K562 (cell line): ENCODE measurements around the gene FHDC1. TPM values are rescaled to one million over a fixed set of nuclear protein-coding genes. Genes with fewer than 3 reads are reported as not detected.

Source experiments
- ATAC-seq: fragments of 200-7000 bp; cut with Tn5 transposase; 3 replicates; pipeline ENCODE4 v1.9.1; 2020; ENCODE audit warnings: moderate library complexity
- BruUV-seq: library from RNA; stranded (reverse); fragments of 400-500 nt; replicated peaks from 2 replicates; lab custom pipeline; 2021; lab: Mats Ljungman, UMichigan
- CTCF ChIA-PET: fragments of 300-600 bp; formaldehyde crosslinking; extraction: SDS; loops from one replicate; lab custom pipeline; 2021; ENCODE audit warnings: low intra/inter-chr PET ratio; lab: Yijun Ruan, JAX
- POLR2A ChIA-PET: fragments of 300-600, 350-650 bp; sonication (Branson Sonifier 250); formaldehyde crosslinking; extraction: SDS; loops from one replicate; lab custom pipeline; 2021; ENCODE audit warnings: antibody characterized with exemption, inconsistent platforms; lab: Yijun Ruan, JAX
- DNase-seq, 4 experiments: peaks; one replicate each; pipeline versions ENCODE4 v3.0.0 to v3.0.0-alpha.2; 2011 to 2018; ENCODE audit warnings: low spot score in 3 of 4, mixed read lengths in 3 of 4; ENCODE audit errors: extremely low read depth in 1 of 4
- FAIRE-seq: peaks from 2 replicates; lab custom pipeline; 2011; peaks lifted over from hg19 to GRCh38; lab: Jason Lieb, UNC
- H2AFZ ChIP-seq: 2 replicates; pipeline ENCODE4 v1.6.0; 2011; ENCODE audit warnings: low read depth, low read length, control low read depth, inconsistent platforms
- H3K27ac ChIP-seq: fragments of 200-600 bp; 3 replicates; pipeline ENCODE4 v1.8.0; 2011; ENCODE audit warnings: low read depth, mild to moderate bottlenecking, control low read depth, inconsistent platforms, low read length, moderate library complexity, mixed read lengths; ENCODE audit errors: extremely low read depth
- H3K27me3 ChIP-seq, 2 experiments: fragments of 300-600 bp in 1 of 2; 2 replicates in 1 of 2; 3 replicates in 1 of 2; pipeline versions ENCODE4 v1.6.0 to v1.8.0; 2011; ENCODE audit warnings: inconsistent platforms in 2 of 2, low read length in 2 of 2, mild to moderate bottlenecking in 1 of 2, mixed read lengths in 1 of 2, moderate library complexity in 1 of 2; ENCODE audit not compliant: control insufficient read depth in 2 of 2, insufficient read depth in 2 of 2
- H3K36me3 ChIP-seq: fragments of 300-600 bp; 3 replicates; pipeline ENCODE4 v1.8.0; 2011; ENCODE audit warnings: mild to moderate bottlenecking, low read length, inconsistent platforms; ENCODE audit not compliant: control insufficient read depth, insufficient read depth
- H3K4me1 ChIP-seq, 2 experiments: fragments of 200-600 bp in 1 of 2; replicated peaks in 1 of 2; 2 replicates in 1 of 2; 3 replicates in 1 of 2; pipeline versions ENCODE4 v1.5.1 to v1.8.0; 2011; ENCODE audit warnings: inconsistent platforms in 2 of 2, low read length in 2 of 2, mild to moderate bottlenecking in 1 of 2, mixed read lengths in 1 of 2, moderate library complexity in 1 of 2; ENCODE audit not compliant: control insufficient read depth in 2 of 2, insufficient read depth in 2 of 2
- H3K4me2 ChIP-seq: 2 replicates; pipeline ENCODE4 v1.6.1; 2011; ENCODE audit warnings: low read length, control low read depth, inconsistent platforms, mixed read lengths; ENCODE audit not compliant: insufficient read depth
- H3K4me3 ChIP-seq: fragments of 200-600 bp; sonication (generic), shearing (Covaris generic); 2 replicates; pipeline ENCODE4 v1.5.1; 2016; ENCODE audit warnings: control low read depth, inconsistent platforms
- H3K79me2 ChIP-seq: fragments of 200-600 bp; 3 replicates; pipeline ENCODE4 v1.8.0; 2011; ENCODE audit warnings: low read length, inconsistent platforms; ENCODE audit not compliant: control insufficient read depth, insufficient read depth
- H3K9ac ChIP-seq, 2 experiments: 2 replicates each; pipeline versions ENCODE4 v1.6.0 to v1.6.1; 2011; ENCODE audit warnings: low read depth in 2 of 2, low read length in 2 of 2, control low read depth in 1 of 2, inconsistent platforms in 1 of 2, mild to moderate bottlenecking in 1 of 2, mixed read lengths in 1 of 2; ENCODE audit not compliant: insufficient read depth in 1 of 2
- H3K9me1 ChIP-seq: one replicate; pipeline ENCODE4 v1.6.0; 2011; ENCODE audit warnings: inconsistent platforms, mild to moderate bottlenecking, low read length, moderate library complexity; ENCODE audit not compliant: control insufficient read depth, insufficient read depth
- H3K9me3 ChIP-seq: replicated peaks from 2 replicates; pipeline ENCODE4 v1.5.1; 2011; ENCODE audit warnings: low read depth, low read length, inconsistent platforms; ENCODE audit not compliant: control insufficient read depth, insufficient read depth
- H4K20me1 ChIP-seq: replicated peaks from 2 replicates; pipeline ENCODE4 v1.6.1; 2011; ENCODE audit warnings: low read length, inconsistent platforms, mixed read lengths; ENCODE audit not compliant: control insufficient read depth, insufficient read depth
- CBFA2T2 ChIP-seq: fragments of 450-650 bp; conservative IDR thresholded peaks from 2 replicates; pipeline ENCODE4 v1.6.1; 2017; ENCODE audit warnings: mild to moderate bottlenecking
- CBFA2T3 ChIP-seq: fragments of 450-650 bp; IDR thresholded peaks from 2 replicates; pipeline ENCODE4 v1.6.1; 2017
- HMBOX1 ChIP-seq: sonication (generic); IDR thresholded peaks from 2 replicates; pipeline ENCODE4 v1.6.1; 2016
- RBM25 ChIP-seq: fragments of 200-400 bp; formaldehyde crosslinking; IDR thresholded peaks from 2 replicates; pipeline ENCODE4 v1.6.1; 2018; ENCODE audit warnings: low read length, low read depth, moderate library complexity; ENCODE audit not compliant: severe bottlenecking
- TCF3 ChIP-seq: sonication (generic); formaldehyde crosslinking; IDR thresholded peaks from 2 replicates; pipeline ENCODE4 v1.4.0; 2020; ENCODE audit warnings: mild to moderate bottlenecking, missing genetic modification reagents
- U2AF2 ChIP-seq: fragments of 200-400 bp; formaldehyde crosslinking; optimal IDR thresholded peaks from 2 replicates; pipeline ENCODE3; 2017; ENCODE audit warnings: low read depth, mild to moderate bottlenecking, low read length
- WGBS: fragments of 100-300 bp; shearing (Covaris generic); methylation state at CpG from one replicate; pipeline ENCODE4 v1.1.6; 2016; ENCODE audit warnings: low coverage, mixed read lengths; ENCODE audit not compliant: insufficient coverage; ENCODE audit errors: missing lambda C conversion rate; 5-methylcytosine and 5-hydroxymethylcytosine counted together
- in situ Hi-C: fragments of 300-500 bp; cut with MboI; formaldehyde crosslinking; loops from 4 replicates; pipeline ENCODE4 v1.15.0; 2018; ENCODE audit warnings: inconsistent platforms, mixed read lengths
- intact Hi-C: fragments of 100-400 bp; cut with micrococcal nuclease; formaldehyde crosslinking; loops from 2 replicates; pipeline ENCODE4 v1.14.2; 2022
- polyA plus RNA-seq, 8 experiments: library from polyadenylated mRNA; depleted of rRNA in 4 of 8; stranded (reverse) in 5 of 8; unstranded in 3 of 8; fragments of >200 nt; fragmentation: Nextera tagmentation in 2 of 8; fragmentation: Illumina TruSeq in 1 of 8; extraction: Ambion mirVana in 2 of 8; extraction: Trizol in 1 of 8; gene quantifications; 2 replicates each; pipeline versions ENCODE4 v1.2.1 to v1.2.3, GENCODE V29; 2011 to 2014; ENCODE audit warnings: inconsistent platforms in 1 of 8, missing spikeins in 1 of 8
- total RNA-seq, 7 experiments: library from RNA; depleted of rRNA in 6 of 7; stranded (reverse); fragments of >200 nt in 6 of 7; fragmentation: Illumina TruSeq in 2 of 7; extraction: Trizol in 2 of 7; gene quantifications; 2 replicates each; pipeline versions ENCODE4 v1.2.1 to v1.2.3, GENCODE V29; 2011 to 2021; ENCODE audit warnings: low replicate concordance in 1 of 7

The FHDC1 gene
- total and polyA plus RNA-seq, 9 of the 15 experiments (the other 6 are each of a cell fraction or from before 2014, with no cell fraction given), result 0.01 to 0.43 (median 0.07) TPM

GRCh38 chr4:152951348-152951747 is 15.2 kb downstream of the FHDC1 start:
- 0 out of 2 replicates have a peak, but pooled peaks have one; percentile 44 for TF ChIP-seq HMBOX1
- TF ChIP-seq TCF3 (CRISPR knock-in tag), result 0 out of 2 replicates have a peak, but pooled peaks have one; percentile 5
- TF ChIP-seq CBFA2T3, result peak; percentile 36; the same call in 1 of the 2 replicates
- TF ChIP-seq U2AF2, result no peak
- TF ChIP-seq RBM25, result no peak
- TF ChIP-seq CBFA2T2, result 0 out of 2 replicates have a peak, but pooled peaks have one; percentile 14
- Histone ChIP-seq H2AFZ (no peak overlapping the region), H4K20me1 (peaks cover 4% of the 10 kb centered on the region; the same call in 1 of the 2 replicates), H3K36me3 (no peaks in the 10 kb centered on the region), H3K27ac (no peak overlapping the region), H3K79me2 (no peaks in the 10 kb centered on the region), H3K27me3 (peaks cover 7 to 20% of the 10 kb centered on the region in 2 experiments), H3K4me1 (peaks cover 0 to under 1% of the 10 kb centered on the region in 2 experiments; a peak in 3 of 5 replicates), H3K4me2 (no peak overlapping the region), H3K9ac (no peak overlapping the region), H3K9me1 (no peaks in the 10 kb centered on the region), H3K9me3 (no peaks in the 10 kb centered on the region), H3K4me3 (no peak overlapping the region)
- ChIA-PET CTCF (no interaction called here), POLR2A (no interaction called here)
- no peak for DNase-seq
- no peak for FAIRE-seq
- ATAC-seq, result no peak
- 6% methylated on average over 3 of the region's 3 CpGs for WGBS
- BruUV-seq, result no TSS peak
- intact Hi-C loops, result no loop called here
- in situ Hi-C loops, result no loop called here
